RKO (cell line): ENCODE data around the gene CD1D.
"Not testable (repeated sequence)": the region's sequence is repeated elsewhere in the genome, so short reads cannot be mapped to it uniquely, and the experiment has no call there.

Experiments
- DNase-seq: peaks from one replicate; pipeline ENCODE4 v3.0.0-alpha.2; 2016; ENCODE audit warnings: low spot score

The CD1D gene

GRCh38 chr1:158176399-158176798 is 4.3 kb upstream of the CD1D start:
- DNase-seq = no peak

GRCh38 chr1:158176849-158177699 is 3.6 kb upstream of the CD1D start:
- not testable (repeated sequence) for DNase-seq

DNA sequence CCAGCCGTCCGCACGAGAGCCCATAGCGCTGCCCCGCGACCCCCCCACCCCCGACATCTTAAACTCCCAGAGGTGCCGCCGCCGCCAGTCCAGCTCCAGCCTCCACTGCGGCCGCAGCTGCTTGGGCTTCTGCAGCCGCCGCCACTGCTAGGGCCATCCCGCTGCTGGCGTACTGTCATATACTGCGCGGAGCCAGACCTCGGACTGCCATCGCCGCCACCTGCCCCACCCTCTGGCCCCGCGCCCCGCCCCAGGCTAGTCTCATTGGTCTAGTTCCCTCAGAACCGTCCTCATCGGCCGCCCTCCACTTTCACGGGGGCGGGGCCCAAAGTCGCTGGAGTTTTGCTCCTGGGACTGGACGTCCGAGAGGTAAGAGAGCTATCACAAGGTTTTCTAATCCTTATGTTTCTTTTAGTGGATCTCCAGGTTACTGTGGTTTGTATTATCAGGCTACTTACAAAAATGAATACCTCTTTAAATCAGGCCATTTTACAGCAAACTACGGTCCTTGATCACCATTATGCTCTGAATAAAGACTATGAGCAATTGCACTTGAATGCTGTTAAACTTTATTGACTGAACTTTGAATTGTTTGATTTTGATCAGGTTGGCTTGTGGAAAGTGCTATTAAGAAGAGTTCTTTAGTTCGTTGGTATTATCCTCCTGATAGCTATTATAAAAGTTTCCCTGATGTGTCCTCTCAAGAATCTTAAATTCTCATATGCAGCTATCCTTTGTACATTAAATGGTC is 2.8 kb upstream of the CD1D start:
- no peak for DNase-seq

DNA sequence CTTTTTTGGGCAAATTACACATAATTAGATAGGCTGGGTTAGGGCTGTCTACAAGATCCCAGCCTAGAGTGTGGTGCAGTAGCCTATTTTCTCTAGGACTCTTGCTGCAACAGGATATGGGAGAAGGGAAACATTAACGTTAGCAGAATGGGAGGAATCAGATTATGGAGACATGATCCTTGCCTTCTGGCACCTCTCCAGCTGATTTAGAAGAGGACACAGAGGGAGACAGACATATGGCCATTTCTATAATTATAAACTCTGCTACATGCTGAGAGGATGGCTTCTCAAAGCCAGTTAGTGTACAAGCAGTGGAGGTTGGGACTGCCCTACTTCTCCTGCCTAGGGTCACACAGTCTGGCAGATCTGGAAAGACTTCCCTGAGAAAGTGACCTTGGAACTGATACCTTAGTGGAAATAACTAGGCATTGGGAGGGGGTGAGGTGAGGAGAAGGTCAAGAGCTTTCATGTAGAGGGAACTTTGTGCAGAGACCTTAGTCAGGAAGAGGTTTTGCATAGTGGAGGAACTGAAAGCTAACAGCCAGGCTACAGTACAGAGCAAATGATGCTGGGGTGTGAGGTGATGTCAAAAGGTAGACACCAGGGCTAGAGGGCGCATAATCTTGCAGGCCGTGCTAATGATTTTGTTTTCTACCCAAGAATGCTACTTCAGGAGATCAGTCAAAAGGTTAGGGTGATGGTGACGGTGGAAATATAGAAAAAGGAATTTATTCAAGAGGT is 1.2 kb upstream of the CD1D start:
- no peak for DNase-seq

- no peak for DNase-seq
Observed at GRCh38 chr1:158181577-158181922, 855 bp downstream of the CD1D start.

GRCh38 chr1:158185770-158186169 is 5.1 kb downstream of the CD1D start:
- DNase-seq = no peak

DNA sequence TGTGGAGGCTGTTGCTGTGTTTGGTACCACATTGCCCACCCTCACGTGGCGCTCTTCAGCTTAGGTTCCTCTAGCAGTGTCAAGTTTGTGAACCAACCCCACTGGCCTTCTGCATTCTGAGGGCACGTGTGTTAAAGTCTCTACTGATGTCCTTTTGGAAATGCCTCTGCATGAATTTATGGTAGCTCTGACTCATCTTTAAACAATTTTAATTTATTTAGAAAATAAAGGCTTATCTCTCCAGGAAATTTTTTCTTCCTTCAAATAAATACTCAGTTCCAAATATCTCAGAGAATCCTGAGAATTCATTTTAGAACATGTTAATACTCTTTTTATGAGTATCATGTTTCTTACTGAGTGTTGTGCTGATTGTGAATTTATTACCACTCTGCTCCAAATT is 5.5 kb downstream of the CD1D start:
- DNase-seq = no peak

DNA sequence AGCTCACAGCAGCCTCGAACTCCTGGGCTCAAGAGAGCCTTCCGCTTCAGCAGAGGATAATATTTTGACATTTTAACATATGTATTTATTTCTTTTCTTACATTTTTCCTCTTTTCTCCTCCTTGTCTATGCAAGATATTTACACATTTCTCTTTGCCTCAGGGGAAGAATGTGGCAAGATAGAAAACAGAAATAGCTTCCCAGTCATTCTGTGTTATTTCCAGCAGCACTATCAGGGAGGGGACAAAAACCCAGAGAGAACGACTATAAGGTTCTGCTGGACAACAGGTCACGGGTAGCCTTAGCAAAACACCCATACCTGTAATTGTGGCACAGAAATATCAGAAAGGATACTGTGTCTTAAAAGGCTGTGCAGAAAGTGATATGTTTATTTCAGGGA is 7.9 kb downstream of the CD1D start:
- DNase-seq = no peak

GRCh38 chr1:158189624-158190023 is 8.9 kb downstream of the CD1D start:
- no peak for DNase-seq

GRCh38 chr1:158191299-158191698 is 10.6 kb downstream of the CD1D start:
- no peak for DNase-seq

DNA sequence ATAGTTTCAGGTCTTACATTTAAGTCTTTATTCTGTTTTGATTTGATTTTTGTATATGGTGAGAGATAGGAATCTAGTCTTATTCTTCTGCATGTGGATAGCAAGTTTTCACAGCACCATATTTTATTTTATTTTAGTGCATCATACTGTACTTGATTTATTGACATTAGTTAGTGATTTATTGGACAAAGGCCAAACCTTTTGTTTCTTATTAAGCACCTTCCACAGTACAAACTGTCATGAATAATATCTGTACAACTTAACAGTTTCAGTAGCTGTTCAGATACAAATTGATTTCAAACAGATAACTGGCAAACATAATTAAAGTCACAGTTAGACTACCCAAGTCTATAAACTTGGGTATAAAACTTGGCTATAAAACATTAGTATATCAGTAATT is 15.8 kb downstream of the CD1D start:
- no peak for DNase-seq

DNA sequence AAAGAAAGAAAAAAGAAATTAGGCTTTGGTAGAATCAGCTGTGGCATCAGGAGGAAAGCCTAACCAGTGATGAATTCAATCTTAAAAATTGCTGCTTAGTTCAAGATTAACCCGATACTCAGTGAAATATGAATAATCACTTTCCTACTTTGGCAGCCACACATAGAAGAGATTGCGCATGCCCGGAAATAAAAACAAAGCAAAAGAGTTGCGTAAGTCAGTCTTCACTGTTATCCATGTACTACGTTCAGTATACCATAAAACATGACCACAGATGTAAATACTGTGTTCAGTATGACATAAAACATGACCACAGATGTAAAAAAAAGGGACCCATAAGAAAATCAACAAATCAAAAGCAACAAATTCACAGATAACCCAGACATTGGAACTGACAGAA is 19.2 kb downstream of the CD1D start:
- no peak for DNase-seq

DNA sequence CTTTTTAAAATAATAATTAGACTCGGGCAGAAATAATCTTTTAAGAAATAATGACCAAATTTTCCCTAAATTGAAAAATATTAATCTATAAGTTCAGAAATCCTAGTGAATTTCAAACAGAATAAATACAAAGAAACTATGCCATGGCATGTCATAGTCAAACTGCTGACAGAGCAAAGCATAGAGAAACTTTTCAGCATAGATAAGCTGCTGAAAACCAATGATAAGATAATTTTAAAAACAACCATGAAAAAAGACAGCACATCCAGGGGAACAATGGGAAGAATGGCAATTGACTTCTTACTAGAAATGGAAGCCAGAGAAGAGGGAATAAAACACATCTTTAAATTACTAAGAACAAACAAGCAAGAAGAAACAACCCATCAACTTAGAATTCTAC is 19.8 kb downstream of the CD1D start:
- DNase-seq = no peak

GRCh38 chr1:158203693-158204457 is 23.2 kb downstream of the CD1D start:
- peak; percentile 81 for DNase-seq

DNA sequence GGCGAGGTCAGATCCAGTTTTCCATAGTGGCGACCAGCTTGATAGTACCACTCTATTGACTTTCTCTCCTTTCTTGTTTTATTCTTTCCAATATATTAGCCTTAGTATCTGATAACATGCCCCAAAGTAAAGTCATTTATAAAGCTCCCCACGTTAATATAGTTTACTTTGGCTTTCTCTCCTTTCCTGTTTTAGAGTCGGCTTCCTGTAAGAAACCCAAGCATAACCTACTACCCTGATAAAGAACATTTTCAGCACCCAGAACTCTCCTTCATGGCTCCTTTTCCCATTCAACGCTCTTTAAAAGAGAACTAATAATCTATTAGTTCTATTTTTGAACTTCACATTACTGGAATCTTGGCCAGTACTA is 23.7 kb downstream of the CD1D start:
- no peak for DNase-seq

DNA sequence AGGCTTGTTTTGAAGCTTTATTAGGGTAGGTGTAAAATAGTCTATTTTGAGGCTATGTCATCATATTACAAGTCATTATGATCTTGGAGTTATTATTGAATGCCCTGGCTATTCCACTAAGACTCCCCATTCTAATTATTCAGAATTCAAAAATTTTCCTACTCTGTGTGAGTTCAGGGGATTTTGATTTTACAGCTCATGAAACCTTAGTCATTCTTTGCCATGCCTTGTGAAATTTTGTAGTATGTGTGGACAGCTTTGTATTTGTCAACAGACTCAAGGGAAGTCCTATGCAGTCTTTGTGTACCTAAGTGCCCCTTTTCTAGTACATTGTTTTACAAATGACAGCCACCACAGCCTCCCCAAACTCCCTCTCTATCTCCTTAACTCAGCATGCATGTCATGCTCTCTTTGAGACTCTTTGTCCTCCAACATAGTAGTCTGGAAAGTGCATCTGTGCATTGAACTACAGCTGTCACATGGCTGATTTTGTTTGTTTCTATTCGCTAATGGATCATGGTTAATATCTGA is 28.0 kb downstream of the CD1D start:
- no peak for DNase-seq

GRCh38 chr1:158212320-158212719 is 31.6 kb downstream of the CD1D start:
- no peak for DNase-seq

DNA sequence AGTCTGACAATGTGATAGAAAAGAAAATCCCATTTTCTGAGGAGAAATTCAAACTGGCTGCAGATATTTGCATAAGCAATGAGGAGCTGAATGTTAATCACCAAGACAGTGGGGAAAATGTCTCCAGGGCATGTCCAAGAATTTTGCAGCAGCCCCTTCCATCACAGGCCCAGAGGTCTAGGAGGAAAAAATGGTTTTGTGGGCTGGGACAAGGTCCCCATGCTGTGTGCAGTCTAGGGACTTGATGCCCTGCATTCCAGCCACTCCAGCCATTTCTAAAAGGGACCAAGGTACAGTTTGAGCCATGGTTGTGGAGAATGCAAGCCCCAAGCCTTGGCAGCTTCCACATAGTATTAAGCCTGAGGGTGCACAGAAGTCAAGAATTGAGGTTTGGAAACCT is 42.8 kb downstream of the CD1D start:
- not testable (repeated sequence) for DNase-seq

GRCh38 chr1:158227904-158228623 is 47.4 kb downstream of the CD1D start:
- DNase-seq = no peak
